ENCODE results near the gene S100A3.
"Not testable (repeated sequence)": the region's sequence is repeated elsewhere in the genome, so short reads cannot be mapped to it uniquely, and the experiment has no call there.

Gene S100A3

DNA sequence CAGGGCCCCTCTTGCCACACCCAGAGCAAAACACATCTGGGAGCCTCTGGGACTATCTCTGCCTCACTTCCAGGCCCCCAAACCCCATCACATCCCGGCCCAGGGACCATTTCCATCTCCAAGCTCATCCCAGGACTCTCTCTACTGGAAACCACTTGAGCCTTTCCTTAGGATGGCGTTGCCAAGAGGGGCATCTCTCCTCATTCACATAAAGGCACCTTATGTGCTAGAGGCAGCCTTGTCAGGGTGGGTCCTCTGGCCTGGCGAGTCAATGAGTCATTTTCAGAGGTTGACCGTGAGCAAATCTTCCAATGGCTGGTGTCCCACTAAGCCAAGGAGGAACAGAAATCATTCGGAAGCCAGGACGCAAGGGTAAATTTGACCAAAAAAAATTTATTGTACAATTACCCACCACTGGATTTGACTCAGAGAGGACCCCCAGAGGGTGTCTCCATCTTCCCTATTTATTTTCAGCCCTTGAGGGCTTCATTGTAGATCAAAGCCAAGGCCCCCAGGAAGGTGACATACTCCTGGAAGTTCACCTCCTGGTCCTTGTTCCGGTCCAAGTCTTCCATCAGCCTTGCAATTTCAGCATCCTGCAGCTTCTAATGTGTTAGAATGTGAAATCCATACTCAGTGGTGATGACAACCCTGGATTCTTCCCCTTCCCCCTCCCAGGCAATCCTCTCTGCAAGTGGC, 14.7 kb downstream of the S100A3 start:
- DNase-seq, result no peak

DNA sequence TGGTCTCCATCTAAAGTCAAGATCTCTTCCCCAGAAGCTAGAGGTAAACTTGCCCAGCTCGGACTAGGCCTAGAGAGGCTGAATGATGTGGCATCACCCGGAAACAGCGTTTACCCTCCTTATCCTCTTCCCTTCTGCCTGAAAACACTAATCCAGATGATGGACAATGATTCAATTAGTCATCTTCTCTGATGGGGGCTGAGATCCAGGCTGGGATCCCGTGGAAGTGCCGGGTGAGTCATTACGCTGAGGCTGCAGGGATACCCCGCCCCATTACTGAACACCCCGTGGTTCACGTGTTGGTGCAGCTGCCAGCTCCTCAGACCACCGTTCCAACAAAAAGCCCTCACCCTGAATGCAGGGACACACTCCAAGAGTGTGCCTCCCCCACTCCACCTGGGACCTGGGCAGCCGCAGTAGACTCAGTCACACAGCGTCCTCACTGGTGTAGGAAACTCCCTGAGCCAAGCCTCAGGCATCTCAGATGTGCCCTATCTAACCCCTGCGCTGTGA, 15.3 kb downstream of the S100A3 start:
- no peak for DNase-seq

DNA sequence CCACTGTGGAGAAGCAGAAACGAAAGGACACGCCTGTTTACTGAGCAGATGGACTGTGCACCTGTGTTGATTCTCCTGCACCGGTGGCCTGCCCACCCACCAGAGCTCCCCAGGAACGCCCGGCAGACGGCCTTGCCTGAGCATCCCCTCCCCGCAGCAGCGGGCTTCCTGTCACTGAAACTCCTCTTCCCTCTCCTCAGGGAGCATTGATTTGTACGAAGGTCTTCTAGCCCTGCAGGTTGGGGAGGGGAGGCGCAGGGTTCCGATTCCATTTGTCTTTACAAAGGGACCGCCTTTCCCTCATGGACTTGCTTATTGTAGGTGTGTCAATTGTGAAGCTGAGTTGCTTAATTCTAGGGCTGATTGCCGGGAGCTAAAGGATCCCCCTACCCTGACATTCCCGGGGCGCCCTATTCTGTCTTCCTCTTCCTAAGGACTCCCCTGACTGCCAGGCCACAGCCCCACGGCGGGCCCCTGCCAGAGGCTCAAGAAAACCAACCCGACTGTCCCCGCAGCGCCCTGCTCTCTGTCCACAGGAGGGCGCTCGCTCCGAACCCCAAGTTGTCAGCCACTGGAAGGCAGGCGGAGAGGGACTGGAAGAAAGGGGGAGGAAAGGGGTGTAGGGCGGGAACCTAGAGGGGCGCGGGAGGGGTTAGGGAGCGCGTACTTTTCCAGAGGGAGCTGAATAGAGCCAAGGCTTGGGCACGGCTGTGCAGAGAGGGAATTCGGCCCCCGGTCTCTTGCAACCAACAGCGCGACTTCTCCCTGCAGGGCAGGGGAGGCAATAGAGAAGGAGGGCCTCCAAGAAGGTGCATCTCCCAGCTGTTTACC, 16.1 kb downstream of the S100A3 start:
- DNase-seq, result no peak

DNA sequence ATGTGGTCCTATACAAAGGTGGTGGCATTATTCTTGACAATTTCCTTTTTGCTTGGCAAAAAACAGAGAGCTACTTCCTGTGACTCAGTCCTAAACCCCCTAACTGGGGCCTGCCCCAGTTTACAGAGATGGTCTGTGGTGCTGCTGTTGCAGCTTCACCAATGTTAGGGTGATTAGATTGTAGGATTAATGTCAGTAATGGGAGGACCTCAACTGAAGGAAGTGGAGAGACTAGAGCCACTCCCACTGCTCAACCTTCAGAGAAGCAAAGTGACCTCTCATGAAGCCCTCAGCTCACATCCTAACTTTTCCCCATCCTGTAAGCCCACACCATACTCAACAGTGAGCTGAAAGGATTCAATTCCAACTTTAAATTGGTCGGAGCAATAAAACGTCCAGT, 16.9 kb downstream of the S100A3 start:
- peak; percentile 50 for DNase-seq

DNA sequence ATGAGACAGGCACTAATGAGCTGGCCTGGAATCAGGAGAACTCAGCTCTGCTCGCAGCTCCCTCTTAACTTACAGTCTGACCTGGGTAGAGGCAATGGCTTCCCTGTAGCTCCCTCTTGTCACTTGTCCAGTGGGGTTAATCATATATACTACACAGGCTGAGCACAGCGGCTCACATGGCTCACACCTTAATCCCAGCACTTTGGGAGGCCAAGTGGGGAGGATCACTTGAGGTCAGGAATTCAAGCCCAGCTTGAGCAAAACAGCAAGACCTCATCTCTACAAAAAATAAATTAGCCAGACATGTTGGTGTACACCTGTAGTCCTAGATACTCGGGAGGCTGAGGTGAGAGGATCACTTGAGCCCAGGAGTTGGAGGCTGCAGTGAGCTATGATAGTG, 17.4 kb downstream of the S100A3 start:
- no peak for DNase-seq

DNA sequence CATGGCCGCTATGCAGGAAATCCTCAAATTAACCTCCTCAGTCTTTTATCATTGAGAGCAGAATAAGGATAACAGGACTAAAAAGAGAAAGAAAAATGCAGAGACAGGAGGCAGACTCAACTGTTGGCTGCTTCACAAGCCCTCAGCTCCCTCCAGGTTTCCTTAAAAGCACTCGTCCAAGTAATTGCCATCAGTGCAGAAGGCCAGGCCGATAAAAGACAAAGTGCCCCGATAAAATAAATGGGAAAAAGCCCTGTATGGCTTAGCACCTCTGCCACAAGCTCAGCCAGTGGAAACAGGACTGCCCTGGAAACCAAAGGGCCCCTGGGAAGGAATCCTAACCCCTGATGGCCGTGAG, 21.4 kb downstream of the S100A3 start:
- no peak for DNase-seq

DNA sequence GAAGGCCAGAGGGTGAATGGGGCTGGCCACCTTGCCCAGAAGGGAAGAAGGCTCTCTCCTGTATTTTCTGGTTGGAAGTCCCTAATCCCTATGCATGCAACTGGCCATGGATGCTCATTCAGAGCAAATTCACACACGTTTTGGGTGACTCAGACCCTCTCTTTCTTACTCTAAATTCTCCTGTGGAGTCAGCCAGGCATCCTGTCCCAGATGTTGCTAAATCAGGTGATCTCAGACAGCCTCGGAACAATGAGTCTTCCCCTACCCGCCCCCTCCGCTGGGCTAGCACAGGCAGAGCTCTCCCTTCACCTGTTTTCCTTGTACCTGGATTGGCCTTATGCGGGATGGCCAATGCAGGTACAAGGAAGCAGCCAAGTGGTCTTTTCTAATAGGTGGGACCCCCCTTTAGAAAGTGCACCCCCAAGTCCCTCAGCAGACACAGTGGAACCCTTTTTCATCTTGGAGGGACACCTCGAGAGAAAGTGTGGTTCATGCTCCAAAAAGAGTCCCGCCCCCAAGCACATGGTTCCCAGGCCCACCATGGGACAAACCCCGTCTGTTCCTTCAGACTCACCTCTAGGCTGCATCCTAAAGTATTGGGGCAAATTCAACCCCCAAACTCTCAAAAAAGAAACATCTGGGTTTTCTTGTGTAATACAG, 21.9 kb downstream of the S100A3 start:
- DNase-seq, result no peak

DNA sequence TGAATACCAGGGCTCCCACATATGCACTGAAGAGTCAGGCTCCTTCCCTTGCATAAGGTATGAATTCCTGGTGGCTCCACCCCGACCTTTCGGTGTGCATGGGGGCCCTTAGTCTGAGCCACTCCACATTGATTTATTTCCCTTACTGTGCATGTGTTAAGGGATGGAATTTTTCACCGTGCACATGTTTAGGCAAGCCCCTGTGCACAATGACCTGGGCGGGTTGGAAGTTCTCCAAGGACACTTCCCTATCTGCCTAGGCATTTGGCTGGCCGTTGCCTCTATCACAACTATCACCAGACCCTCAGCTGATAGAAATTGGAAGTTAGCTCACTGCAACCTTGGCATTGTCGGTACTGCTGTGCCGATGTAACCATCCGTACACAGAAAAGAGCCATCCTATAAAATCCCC, 22.9 kb downstream of the S100A3 start:
- DNase-seq, result no peak

DNA sequence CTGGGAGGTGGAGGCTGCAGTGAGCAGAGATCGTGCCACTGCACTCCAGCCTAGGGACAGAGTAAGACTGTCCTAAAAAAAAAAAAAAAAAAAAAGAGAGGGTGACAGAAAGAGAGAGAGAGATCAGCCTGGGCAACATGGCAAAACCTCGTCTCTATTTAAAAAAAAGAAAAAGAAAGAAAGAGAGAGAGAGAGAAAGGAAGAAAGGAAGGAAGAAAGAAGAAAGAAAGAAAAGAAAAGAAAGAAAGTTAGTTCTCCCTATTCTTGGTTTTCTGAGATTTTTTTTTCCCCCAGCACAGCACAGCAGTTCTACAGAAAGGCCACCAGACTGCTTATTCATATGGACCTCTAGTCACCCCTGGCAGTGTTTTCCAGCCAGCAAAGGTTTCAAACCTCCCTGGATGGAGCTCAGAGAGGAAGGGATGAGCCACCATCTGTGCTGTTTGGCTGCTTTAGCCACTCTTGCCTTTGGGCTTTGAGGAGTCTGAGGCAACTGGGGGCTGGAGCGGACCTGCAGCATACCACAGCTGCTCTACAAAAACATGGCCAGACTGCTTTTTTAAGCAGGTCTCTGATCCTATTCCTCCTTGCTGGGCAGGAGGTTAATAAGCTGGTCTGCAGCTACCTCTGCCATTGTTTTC, 23.9 kb downstream of the S100A3 start:
- DNase-seq, result no peak

DNA sequence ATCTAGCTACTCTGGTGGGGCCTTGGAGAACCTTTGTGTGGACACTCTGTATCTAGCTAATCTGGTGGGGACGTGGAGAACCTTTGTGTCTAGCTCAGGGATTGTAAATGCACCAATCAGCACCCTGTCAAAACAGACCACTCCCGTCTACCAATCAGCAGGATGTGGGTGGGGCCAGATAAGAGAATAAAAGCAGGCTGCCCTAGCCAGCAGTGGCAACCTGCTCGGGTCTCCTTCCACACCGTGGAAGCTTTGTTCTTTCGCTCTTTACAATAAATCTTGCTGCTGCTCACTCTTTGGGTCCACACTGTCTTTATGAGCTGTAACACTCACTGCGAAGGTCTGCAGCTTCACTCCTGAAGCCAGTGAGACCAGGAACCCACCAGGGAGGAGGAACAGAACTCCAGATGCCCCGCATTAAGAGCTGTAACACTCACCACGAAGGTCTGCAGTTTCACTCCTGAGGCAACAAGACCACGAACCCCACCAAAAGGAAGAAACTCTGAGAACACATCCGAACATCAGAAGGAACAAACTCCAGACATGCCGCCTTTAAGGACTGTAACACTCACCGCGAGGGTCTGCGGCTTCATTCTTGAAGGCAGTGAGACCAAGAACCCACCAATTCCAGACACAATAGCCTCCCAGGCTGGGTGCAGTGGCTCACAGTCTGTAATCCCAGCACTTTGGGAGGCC, 26.6 kb downstream of the S100A3 start:
- DNase-seq, result not testable (repeated sequence)

DNA sequence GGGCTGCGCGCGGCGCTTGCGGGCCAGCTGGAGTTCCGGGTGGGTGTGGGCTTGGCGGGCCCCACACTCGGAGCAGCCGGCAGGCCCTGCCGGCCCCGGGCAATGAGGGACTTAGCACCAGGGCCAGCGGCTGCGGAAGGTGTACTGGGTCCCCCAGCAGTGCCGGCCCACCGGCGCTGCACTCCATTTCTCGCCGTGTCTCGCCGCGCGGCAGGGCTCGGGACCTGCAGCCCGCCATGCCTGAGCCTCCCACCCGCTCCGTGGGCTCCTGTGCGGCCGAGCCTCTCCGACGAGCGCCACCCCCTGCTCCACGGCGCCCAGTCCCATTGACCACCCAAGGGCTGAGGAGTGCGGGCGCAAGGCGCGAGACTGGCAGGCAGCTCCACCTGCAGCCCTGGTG, 27.2 kb downstream of the S100A3 start:
- not testable (repeated sequence) for DNase-seq

DNA sequence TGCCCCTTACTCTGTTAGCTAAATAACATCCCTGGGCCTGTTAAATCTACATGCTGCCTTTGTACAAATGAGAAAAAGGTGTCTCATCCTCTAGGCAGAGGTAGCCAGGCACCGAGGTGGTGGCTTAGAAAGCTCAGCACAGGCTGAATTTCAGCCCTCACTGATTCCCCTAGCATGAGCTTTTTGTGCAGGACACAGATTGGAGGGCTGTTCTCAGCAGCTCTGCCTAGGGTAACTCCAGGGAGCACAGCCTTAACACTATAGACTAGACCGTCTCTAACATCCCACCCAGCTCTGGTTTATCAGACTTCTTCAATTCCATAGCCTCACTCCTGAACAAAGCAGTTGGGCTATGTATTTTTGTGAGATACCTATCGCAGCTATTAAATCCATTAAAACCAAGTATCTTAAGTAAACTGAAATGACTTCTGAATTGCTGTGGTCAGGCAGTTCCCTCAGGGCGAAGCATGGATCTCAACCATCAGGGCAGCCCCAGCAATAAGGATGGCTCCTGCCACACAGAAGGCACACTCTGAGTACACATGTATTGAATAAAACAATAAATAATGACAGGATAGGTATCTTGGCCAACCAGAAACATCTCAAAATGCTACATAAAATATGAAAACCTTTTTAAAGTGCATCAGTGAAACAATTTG, 28.1 kb downstream of the S100A3 start:
- DNase-seq, result no peak

DNA sequence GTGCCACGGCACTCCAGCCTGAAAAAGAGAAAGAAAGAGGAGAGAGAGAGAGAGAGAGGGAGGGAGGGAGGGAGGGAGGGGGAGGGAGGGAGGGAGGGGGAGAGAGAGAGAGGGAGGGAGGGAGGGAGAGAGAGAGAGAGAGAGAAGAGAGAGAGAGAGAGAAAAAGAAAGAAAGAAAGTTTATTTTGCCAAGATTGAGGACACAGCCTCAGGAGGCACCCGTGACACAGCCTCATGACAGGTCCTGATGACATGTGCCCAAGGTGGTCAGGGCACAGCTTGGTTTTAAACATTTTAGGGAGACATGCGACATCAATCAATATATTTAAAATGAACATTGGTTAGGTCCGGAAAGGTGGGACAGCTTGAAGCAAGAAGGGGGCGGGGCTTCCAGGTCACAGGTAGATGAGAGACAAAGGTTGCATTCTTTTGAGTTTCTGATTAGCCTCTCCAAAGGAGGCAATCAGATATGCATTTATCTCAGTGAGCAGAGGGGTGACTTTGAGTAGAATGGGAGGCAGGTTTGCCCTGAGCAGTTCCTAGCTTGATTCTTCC, 28.8 kb downstream of the S100A3 start:
- not testable (repeated sequence) for DNase-seq

DNA sequence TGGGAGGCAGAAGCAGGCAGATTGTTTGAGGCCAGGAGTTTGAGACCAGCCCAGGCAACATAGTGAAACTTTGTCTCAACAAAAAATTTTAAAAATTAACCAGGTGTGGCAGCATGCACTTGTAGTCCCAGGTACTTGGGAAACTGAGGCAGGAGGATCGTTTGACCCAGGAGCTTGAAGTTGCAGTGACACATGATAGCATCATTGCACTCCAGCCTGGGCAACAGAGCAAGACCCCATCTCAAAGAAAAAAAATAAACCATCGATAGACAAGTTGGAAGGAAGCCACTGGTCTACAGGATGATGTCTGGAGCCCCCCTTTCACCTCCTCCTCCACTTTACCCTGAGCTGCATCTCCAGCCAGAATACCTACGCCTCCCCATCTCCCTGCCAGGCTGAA, 29.8 kb downstream of the S100A3 start:
- no peak for DNase-seq

DNA sequence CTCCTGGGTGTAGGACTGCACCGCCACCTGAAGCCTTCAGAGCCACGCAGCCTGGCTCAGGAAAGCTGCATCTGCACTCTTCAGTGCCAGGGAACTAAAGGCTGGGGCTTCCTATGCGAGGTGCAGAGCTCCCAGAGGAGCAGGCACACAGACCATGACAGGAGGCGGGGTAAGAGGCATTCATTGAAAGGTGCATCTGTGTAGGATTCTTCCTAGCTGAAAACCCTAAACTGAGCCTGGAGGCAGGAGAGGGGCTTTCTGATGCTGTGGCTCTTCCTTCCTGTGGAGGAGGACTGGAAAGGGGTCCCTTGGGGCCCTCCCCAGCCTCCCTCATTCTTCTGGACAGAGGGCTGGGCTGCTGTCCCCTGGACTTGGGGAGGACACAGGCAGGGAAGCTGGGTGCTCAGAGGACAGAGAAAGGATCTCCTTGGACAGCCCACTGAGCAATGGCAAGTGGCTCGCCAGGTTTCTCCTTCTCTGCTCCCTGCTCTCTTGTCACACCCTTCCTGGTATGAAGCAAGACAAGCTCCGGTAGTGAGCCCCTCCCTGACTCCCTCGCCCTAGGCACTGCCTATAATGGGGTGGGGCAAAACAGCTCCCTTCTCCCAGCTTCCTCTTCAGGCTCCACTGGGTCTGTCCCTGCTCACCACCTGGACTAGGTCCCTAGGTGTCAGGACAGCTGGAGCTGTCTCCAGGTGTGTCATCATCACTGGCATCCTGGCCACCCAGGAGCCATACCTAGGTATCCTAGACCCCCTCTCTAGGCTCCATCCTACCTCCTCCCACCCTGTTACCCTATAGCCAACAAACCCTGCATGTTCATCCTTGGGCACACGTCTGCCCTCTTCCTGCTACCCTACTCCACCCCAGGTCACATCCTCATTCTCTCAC, 33.3 kb downstream of the S100A3 start:
- DNase-seq, result no peak

DNA sequence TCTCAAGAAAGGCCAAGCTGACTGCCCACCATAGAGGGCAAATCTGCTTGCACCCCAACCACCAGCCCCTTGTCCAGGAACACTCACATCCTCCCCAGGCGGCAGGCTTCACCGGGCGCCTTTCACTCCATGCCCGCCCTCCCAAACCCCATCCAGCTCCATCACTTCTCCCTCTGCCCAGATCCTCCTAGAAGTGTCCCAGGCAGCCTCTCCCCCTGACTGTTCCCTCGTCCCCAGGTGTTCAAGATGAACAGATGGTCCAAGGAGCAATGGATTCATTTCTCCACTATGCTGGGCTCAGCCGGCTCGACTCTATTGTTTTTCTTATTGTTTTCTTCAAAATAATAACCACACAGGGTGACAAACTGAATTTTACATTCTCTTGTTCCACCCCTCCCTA, 35.4 kb downstream of the S100A3 start:
- no peak for DNase-seq

DNA sequence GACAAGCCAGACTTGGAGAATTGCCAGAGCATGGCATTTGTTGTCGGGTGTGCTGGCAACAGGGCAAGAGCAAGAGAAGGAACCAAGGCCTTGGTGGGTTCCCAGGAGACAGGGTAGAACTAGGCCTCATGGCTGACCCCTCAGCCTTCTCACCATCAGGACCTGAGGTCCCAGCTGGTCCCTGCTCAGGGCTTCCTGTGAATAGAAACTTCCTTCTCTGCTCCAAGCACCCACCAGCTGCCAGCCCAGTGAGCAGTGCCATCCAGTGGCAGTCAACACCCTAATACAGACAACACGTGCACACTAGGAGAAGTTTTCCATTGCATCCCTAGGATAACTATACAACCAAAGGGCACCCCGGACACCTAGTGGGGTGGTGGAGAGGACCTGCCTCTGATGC, 36.0 kb downstream of the S100A3 start:
- DNase-seq, result no peak

DNA sequence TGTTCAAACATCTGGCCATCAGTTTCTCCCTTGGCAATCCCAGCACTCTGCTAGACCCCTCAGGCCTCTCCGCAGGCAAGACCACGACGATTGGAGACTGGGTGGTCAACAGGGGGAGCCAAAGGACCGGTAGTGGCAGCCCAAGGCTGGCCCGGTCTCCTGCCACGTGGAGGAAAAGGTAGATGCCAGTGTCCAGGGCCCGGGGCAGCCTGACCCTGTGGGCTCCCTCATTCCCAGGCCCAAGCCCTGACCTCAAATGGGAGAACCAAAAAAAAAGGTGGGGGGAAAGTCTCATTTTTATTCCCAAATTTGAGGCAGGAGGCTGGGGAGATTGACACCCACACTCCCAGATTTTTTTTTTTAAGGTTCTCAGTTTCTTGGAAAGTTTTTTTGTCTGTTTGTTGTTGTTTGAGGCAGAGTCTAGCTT, 38.1 kb downstream of the S100A3 start:
- DNase-seq, result peak; percentile 70

DNA sequence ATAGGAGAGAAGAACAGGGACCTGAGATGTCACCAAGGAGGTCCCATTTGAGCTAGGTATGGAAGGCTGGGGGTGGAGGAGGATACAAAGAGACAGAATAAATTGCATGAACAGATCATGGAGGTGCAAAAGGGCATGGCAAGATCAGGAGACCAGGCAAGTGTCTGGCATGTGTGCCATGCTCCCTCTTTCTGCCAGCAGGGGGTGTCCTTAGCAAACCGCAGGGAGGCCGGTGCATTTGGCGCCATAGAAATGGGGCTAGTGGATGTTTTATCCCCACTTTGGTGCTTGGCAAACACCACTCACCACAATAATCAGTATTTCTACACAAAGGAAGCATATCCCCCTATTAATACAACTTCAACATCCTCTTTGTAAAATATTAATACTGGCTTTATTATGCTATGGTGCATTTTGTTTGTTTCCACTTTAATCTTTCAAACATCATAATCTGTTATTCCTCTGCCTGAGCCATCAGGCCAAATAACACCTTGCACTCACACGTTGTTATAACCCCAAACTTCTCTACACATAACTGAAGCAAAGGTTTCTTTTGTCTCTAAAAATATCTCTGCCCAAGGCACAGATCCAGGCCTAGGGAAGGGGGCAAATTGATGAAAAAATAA, 39.2 kb downstream of the S100A3 start:
- DNase-seq, result peak; percentile 60

DNA sequence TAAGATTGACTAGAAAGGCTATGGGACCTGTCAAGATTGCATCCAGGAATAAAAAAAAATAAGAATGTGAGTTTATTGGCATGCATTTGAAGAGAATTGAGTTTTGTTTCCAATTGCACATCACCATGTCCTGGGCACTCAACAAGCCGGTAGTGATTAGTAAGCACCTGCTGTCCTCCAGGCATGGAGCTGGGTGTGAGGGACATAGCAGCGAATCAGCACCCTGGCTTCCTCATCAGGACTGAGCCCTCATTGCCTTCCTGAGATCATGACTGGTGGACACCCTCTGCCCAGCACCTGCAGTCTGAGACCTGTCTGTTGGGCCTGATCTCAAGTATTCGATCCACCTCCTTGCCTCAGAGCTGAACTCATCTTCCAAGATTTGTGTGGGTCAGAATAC, 40.0 kb downstream of the S100A3 start:
- no peak for DNase-seq

Data from NK-92 treated with Interleukin-12 subunit alpha and Interleukin-12 subunit beta, amount 100 ng/mL, for 24 hours (cell line).